Measurements from ENCODE around the gene KIAA0232. TPM values are rescaled to one million over a fixed set of nuclear protein-coding genes. Genes with fewer than 3 reads are reported as not detected.
A peak's percentile ranks its signal among the peaks of the same experiment; 100 is the strongest.

The KIAA0232 gene
- total and polyA plus RNA-seq, 12 donors, result 12.8 to 89.6 (median 70.9) TPM

- peak overlapping the region in 4 of 10 donors; percentile 4 to 35 (median 26) for H3K27ac ChIP-seq
- ATAC-seq (peak in 6 of 8 donors; percentile 35 to 85 (median 52)), DNase-seq (no peak)
- H3K4me1 ChIP-seq, result peaks cover 5 to 43% (median 23%) of the 10 kb centered on the region in 9 donors
- TF ChIP-seq CTCF (IDR thresholded peaks at IDR 0.05), result no peak
- H3K9me3 ChIP-seq, result peaks cover 0 to 11% (median 0%) of the 10 kb centered on the region in 11 donors
- no peak overlapping the region for H3K4me3 ChIP-seq
- peaks cover 0 to 81% (median 4%) of the 10 kb centered on the region in 9 donors for H3K36me3 ChIP-seq
- WGBS, 2 donors, result 33 to 38% methylated on average over 2 of the region's 2 CpGs
- H3K27me3 ChIP-seq, result no peaks in the 10 kb centered on the region
- intact Hi-C loops (cut with DNase I), result loop anchor here in 1 of 10 donors (5.0 kb wide), 1 partner anchor 45 kb away; no protein-coding TSS in a partner anchor
Measured at GRCh38 chr4:6847178-6847577, 64.7 kb downstream of the KIAA0232 start.

- no peak overlapping the region for H3K4me3 ChIP-seq
- intact Hi-C loops (cut with DNase I), result loop anchor here in 1 of 10 donors (5.0 kb wide), 1 partner anchor 47 kb away; no protein-coding TSS in a partner anchor
- H3K4me1 ChIP-seq, result peaks cover 5 to 44% (median 23%) of the 10 kb centered on the region in 9 donors
- H3K27ac ChIP-seq, result no peak overlapping the region
- 83 to 89% methylated on average over 3 of the region's 3 CpGs for WGBS, 2 donors
- TF ChIP-seq CTCF (IDR thresholded peaks at IDR 0.05), result no peak
- H3K9me3 ChIP-seq, result peaks cover 0 to 20% (median 8%) of the 10 kb centered on the region in 11 donors
- DNase-seq, result no peak
- ATAC-seq, result peak in 4 of 8 donors; percentile 26 to 40 (median 30)
- no peaks in the 10 kb centered on the region for H3K27me3 ChIP-seq
- peaks cover 0 to 78% (median 8%) of the 10 kb centered on the region in 9 donors for H3K36me3 ChIP-seq
Measured at GRCh38 chr4:6848717-6849305, 66.3 kb downstream of the KIAA0232 start.

- DNase-seq (no peak), ATAC-seq (no peak)
- Histone ChIP-seq H3K9me3 (peaks cover 0 to 20% (median 8%) of the 10 kb centered on the region in 11 donors), H3K27me3 (no peaks in the 10 kb centered on the region), H3K27ac (no peak overlapping the region), H3K4me3 (no peak overlapping the region), H3K36me3 (peaks cover 0 to 70% (median 7%) of the 10 kb centered on the region in 9 donors), H3K4me1 (peaks cover 5 to 52% (median 30%) of the 10 kb centered on the region in 9 donors)
- 97 to 98% methylated on average over 4 of the region's 4 CpGs for WGBS, 2 donors
- intact Hi-C loops (cut with DNase I), result loop anchor here in 1 of 10 donors (5.0 kb wide), 1 partner anchor 47 kb away; no protein-coding TSS in a partner anchor
- TF ChIP-seq CTCF (IDR thresholded peaks at IDR 0.05), result no peak
Measured at GRCh38 chr4:6849691-6850090, 67.2 kb downstream of the KIAA0232 start.

- Histone ChIP-seq H3K4me1 (peaks cover under 1 to 53% (median 34%) of the 10 kb centered on the region in 9 donors), H3K4me3 (no peak overlapping the region), H3K36me3 (peaks cover 0 to 55% (median 3%) of the 10 kb centered on the region in 9 donors), H3K27me3 (no peaks in the 10 kb centered on the region), H3K27ac (no peak overlapping the region), H3K9me3 (peaks cover 0 to 20% (median 8%) of the 10 kb centered on the region in 11 donors)
- intact Hi-C loops (cut with DNase I), result no loop called here
- WGBS, 2 donors, result 96 to 100% methylated on average over 5 of the region's 5 CpGs
- ATAC-seq, result no peak
- TF ChIP-seq CTCF (IDR thresholded peaks at IDR 0.05), result no peak
- no peak for DNase-seq
Measured at GRCh38 chr4:6851431-6851830, 68.9 kb downstream of the KIAA0232 start.

Measured in heart right ventricle (tissue), 16 donors.